ENCODE data around the gene NCAM1.

The NCAM1 gene

DNA sequence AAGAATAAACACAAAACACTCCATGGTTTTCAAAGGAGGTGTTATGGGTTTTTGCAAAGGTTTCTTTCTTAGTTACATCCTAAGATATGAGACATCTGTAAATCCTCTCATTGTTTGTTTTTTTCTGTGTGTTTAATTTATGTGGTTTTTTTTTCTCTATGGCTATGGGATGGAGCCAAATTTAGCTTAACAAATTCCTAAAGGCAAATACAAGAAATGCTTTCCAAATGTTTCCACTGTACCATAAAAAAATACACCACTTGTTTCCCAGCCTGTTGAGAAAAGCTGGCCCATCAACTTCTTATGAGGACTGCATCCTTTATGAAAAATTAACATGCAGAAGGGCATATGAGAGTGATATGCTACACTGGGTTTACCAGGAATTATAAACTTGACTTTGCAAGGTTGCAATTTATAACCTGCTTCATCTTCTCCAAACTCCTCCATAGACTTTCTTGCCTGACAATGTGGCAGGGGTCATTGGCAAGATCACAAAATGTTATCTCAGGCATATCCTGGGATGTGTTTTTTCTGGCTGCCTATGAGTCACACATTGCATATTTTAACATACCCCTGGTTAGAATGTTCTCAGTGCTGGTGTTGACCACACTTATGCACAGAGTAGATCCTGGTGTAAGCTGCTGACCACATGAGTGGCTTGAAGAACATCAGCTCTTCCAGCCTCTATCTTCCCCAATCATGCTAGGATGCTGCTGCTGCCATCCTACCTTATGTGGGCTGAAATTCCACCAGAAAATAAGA, 215.6 kb downstream of the NCAM1 start:
- DNase-seq, result no peak

DNA sequence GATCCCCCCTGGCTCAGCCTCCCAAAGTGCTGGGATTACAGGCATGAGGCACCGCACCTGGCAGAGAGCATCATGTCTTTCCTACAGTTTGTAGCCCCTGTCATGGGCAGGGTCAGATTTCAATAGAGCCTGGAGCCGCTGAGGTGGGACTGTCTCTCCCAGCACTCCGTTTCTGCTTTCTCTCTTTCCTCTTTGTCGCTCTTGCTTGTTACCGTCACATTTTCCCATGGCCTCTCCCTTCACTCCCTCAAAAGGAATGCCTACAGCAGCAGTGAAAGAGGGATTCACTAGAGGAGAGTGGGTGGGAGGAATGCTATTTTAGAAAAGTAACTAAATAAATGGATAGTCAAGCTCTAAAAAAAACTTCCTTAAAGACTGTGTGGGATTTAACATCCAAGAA, 216.5 kb downstream of the NCAM1 start:
- DNase-seq, result no peak

- no peak for DNase-seq
These were observed 217.3 kb downstream of the NCAM1 start for GRCh38 chr11:113178381-113179070.

GRCh38 chr11:113179181-113179704, 218.0 kb downstream of the NCAM1 start:
- no peak for DNase-seq

DNA sequence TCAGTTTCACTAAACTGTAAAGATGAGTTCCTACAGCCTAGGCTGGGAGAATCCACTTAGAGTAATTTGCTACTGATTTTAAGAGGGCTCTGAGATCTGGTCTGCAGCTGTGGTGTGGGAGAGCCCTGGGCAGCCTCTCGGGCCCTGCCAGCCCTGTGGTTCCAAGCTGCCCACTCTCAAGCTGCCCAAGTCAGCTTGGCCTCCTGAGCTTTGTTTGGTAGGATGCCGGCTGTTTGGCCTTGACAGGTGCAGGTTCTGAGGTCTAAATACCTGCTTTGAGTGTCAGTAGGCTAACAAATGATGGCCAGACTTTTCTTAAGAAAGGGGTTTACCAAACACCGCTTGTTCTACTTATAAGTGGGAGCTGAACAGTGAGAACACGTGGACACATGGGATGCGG, 219.9 kb downstream of the NCAM1 start:
- DNase-seq, result no peak

GRCh38 chr11:113182288-113182687, 221.1 kb downstream of the NCAM1 start:
- no peak for DNase-seq

- no peak for DNase-seq
These were observed 223.3 kb downstream of the NCAM1 start for GRCh38 chr11:113184498-113184897.

DNA sequence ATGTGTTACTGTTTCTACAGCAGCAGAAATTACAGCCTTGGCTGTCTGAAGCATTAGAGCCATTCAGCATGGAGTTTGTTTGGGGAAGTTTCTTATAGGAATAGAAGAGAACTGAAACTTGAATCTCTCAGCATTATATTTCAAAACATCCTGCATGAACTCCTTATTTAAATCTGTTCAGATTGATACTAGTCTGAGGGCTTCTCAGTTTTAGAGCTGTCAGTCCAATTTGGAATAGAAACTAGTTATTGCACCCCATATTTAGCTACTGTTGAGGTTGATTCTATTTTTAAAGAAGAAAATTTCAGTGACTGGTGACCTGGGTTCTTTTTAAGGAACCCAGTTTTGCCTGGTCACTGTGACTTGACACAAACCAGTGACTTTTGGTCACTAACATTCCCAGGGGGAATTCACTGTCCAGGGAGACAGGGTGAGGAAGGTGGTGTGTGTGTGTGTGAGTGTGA, 227.2 kb downstream of the NCAM1 start:
- no peak for DNase-seq

- DNase-seq, result no peak
These were observed 228.9 kb downstream of the NCAM1 start for GRCh38 chr11:113189909-113190667.

DNA sequence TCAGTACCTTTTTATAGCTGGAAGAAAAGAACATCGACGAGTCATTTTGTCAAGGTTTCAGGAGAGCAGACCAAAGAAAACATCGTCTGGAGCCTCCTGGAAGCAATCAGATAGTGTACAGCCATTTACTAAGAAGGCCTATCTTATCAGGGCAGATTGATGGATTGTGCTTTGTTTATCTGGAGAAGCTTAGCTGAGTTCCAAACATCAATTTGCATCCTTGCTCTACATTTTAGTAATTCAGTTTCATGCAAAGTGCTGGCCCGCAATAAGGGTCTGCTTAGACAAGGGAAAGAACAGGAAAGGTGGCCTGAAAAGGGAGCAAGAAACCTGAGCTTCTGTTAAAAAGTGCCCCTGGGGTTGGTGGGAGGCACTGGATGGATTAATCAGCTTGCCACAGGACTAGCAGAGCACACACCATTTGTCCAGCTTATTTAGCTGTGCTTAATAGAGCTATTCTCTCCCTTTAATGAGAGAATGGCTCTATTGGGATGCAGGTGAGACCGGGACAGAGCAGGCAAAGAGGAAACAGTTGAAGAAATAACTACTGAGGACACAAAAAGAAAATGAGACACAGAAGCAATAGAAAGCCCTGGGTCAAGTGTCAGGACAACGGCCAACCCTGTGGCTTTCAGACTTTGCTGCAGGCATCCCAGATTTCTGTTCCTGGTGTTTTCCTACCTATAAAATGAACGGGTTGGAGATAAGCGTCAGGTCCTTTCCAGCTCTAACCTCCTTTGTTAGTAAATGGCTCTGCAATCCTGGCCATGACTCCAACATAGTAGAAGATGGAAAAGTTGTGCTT, 231.1 kb downstream of the NCAM1 start:
- DNase-seq, result no peak

- DNase-seq, result no peak
These were observed 231.8 kb downstream of the NCAM1 start for GRCh38 chr11:113193016-113193415.

DNA sequence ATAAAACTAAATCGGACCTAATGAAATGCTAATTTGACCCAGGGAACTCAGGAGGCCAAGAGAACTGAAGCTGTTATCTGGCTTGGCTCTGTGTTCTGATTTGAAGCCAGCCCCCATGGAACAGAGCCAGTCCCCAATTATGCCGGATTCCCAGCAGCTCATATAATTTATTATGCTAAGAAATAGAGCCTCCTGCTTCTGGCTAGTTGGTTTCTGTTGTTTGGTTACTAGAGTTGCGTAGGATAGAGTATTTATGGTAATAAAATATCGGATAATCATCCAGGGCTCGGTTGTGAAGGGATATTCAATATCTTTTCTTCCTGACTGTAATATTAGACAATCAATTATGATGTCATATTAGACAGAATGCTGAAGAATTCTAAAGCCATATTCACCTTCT, 232.7 kb downstream of the NCAM1 start:
- no peak for DNase-seq

- no peak for DNase-seq
These were observed 234.5 kb downstream of the NCAM1 start for GRCh38 chr11:113195728-113196127.

- no peak for DNase-seq
These were observed 236.2 kb downstream of the NCAM1 start for GRCh38 chr11:113197446-113197845.

DNA sequence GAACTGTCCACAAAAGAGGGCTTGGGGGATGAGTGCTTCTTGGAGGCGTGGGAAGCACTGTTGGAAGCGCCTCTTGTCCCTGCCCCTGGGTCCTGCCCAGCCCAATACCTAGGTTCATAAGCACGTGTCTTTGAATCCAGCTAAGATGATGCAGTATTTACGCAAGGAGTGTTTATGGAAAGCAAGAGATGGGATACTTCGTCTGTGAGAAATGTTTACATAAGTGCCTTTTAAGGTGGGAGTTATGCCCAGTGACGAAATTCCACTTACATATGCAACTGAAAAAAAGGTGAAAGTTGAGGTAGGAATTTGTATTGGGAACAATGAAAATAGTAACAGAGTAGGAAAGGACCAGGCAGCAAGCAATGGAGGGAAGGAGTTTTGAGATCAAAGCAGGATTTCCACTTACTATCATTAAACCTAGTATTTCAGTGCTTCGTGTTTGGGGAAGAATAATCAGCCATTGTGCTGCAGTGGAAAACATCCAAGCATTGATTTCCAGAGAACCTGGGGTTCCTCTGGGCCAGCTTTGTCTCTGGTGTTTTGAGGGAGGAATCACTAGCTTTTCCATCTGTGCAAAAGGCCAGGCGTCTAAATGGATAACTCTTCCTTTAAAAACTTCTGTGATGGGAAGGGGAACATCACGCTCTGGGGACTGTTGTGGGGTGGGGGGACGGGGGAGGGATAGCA, 237.9 kb downstream of the NCAM1 start:
- DNase-seq, result no peak

- DNase-seq, result no peak
These were observed 238.6 kb downstream of the NCAM1 start for GRCh38 chr11:113199866-113200265.

- no peak for DNase-seq
These were observed 240.0 kb downstream of the NCAM1 start for GRCh38 chr11:113201054-113201818.

- DNase-seq, result no peak
These were observed 241.2 kb downstream of the NCAM1 start for GRCh38 chr11:113202431-113202830.

DNA sequence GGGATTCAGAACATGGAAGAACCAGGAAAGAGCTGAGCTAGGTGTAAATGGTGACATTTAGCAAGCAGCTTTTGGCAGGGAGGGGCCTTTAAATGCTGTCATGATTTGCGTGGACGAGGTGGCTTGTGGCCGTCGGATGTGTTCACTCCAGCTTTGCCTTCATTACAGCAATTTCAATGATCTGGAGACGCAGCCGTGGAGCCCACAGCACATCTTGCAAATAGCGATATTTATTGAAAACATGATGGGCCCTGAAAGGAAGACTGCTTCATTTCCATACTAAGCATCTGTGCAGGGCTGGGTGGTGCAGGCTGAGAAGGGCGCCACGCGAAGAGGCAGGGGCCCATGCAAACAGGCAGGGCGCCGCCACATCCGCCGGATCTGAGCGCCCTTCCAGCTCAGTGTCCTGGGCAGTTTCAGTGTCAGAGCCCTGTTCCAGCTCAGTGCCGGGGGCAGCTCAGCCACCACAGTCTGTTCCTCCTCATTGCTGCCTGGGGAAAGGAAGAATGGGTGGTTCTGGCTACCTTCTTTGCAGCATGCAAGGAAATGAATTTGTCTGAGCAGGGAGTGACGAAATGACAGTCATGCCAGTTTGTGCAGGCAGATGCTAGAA, 242.0 kb downstream of the NCAM1 start:
- no peak for DNase-seq

DNA sequence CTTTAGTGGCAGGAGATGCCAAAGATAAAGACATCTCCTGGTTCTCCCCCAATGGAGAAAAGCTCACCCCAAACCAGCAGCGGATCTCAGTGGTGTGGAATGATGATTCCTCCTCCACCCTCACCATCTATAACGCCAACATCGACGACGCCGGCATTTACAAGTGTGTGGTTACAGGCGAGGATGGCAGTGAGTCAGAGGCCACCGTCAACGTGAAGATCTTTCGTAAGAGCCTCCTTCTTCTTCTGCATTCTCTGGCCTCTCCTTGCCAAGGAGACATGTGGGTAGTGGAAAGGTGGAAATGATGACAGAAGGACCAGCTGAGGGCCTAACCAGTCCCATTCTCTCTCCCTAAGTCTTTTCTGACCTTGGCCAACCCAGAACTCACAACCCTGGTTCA, 243.1 kb downstream of the NCAM1 start:
- DNase-seq, result no peak

- DNase-seq, result no peak
These were observed 252.3 kb downstream of the NCAM1 start for GRCh38 chr11:113213549-113213948.

Data from stimulated activated CD4-positive, alpha-beta T cell treated with anti-CD3 and anti-CD28 coated beads, Interleukin-2, amount 100 ng/mL, for 48 hours (primary cell).